Osteoblast (primary cell): ENCODE data around the gene CENPT. TPM values are rescaled to one million over a fixed set of nuclear protein-coding genes. Genes with fewer than 3 reads are reported as not detected.

Experiments
- DNase-seq: peaks from one replicate; pipeline ENCODE4 v3.0.0; 2011; ENCODE audit warnings: low spot score, mixed read lengths; ENCODE audit not compliant: insufficient read length; ENCODE audit errors: missing footprints
- H2AFZ ChIP-seq: 2 replicates; pipeline ENCODE4 v1.6.0; 2011; ENCODE audit warnings: mild to moderate bottlenecking, low read length
- H3K27ac ChIP-seq: 2 replicates; pipeline ENCODE4 v1.5.1; 2011; ENCODE audit warnings: mild to moderate bottlenecking, low read depth, low read length, moderate library complexity
- H3K27me3 ChIP-seq: 2 replicates; pipeline ENCODE4 v1.6.0; 2012; ENCODE audit warnings: mild to moderate bottlenecking, control low read depth, inconsistent platforms, low read length, moderate library complexity; ENCODE audit not compliant: insufficient read depth
- H3K36me3 ChIP-seq: 2 replicates; pipeline ENCODE4 v1.5.1; 2011; ENCODE audit warnings: mild to moderate bottlenecking, low read length, control low read depth, moderate library complexity; ENCODE audit not compliant: insufficient read depth
- H3K4me1 ChIP-seq: 2 replicates; pipeline ENCODE4 v1.5.1; 2011; ENCODE audit warnings: mild to moderate bottlenecking, low read length, control low read depth, moderate library complexity; ENCODE audit not compliant: insufficient read depth
- H3K4me2 ChIP-seq: 2 replicates; pipeline ENCODE4 v1.6.0; 2011; ENCODE audit warnings: mild to moderate bottlenecking, low read length; ENCODE audit not compliant: insufficient read depth
- H3K4me3 ChIP-seq: fragments of 200-600 bp; sonication (generic); 3 replicates; pipeline ENCODE4 v1.5.1; 2012; ENCODE audit warnings: mild to moderate bottlenecking, low read length, inconsistent platforms; ENCODE audit not compliant: insufficient read depth
- H3K79me2 ChIP-seq: 2 replicates; pipeline ENCODE4 v1.6.0; 2012; ENCODE audit warnings: mild to moderate bottlenecking, low read length, control low read depth, inconsistent platforms; ENCODE audit not compliant: insufficient read depth
- H3K9me3 ChIP-seq: 2 replicates; pipeline ENCODE4 v1.5.1; 2011; ENCODE audit warnings: low read depth, low read length, control low read depth
- H4K20me1 ChIP-seq: 2 replicates; pipeline ENCODE4 v1.6.0; 2012; ENCODE audit warnings: mild to moderate bottlenecking, low read length, control low read depth; ENCODE audit not compliant: insufficient read depth
- total RNA-seq: library from RNA; depleted of rRNA; stranded (reverse); fragments of >200 nt; gene quantifications from 2 replicates; pipeline ENCODE4 v1.2.3, GENCODE V29; 2012
- TF ChIP-seq, protein P1 (sequence below): IDR thresholded peaks from 2 replicates; pipeline ENCODE4 v1.5.1; 2011; ENCODE audit warnings: mild to moderate bottlenecking, low read depth, low read length, moderate library complexity; ENCODE audit errors: extremely low read depth

CENPT gene
- total RNA-seq, 1 donor = 24.2 TPM

DNA sequence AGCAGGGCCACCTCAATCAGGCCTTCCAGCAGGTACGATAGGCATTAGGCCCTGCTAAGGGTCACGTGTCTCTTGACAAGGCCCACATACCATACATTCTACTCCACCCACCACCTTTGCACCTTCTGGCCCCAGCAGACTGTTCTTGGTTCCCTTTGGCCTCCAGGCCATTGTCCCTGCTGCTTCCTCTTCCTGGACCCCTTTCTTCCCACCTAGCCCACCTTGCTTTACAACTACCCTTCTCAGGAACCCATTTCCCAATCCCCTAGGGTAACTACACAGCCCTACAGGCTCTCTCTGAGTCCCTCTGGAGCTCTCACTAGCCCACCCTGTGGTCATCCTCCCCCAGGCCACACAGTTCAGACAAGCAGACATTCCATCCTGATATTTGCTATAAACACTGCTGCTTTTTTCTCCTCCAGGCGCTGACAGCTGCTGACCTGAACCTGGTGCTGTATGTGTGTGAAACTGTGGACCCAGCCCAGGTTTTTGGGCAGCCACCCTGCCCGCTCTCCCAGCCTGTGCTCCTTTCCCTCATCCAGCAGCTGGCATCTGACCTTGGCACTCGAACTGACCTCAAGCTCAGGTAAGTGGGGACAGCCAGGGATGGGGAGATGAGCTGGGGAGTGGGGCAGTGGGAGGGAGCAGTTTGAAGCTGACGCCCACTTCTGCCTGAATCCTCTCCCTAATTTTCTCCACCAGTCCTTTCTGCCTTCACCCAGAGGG is 35.8 kb upstream of the CENPT start:
- Histone ChIP-seq H3K27ac (no peak overlapping the region), H3K4me3 (no peak overlapping the region), H3K79me2 (no peaks in the 10 kb centered on the region), H3K4me1 (peaks cover 8% of the 10 kb centered on the region), H3K9me3 (no peaks in the 10 kb centered on the region), H2AFZ (no peak overlapping the region), H3K4me2 (no peak overlapping the region), H3K27me3 (no peaks in the 10 kb centered on the region), H3K36me3 (peaks cover 59% of the 10 kb centered on the region), H4K20me1 (peaks cover 30% of the 10 kb centered on the region)
- peak; percentile 42 for DNase-seq
- TF ChIP-seq, protein P1, sequence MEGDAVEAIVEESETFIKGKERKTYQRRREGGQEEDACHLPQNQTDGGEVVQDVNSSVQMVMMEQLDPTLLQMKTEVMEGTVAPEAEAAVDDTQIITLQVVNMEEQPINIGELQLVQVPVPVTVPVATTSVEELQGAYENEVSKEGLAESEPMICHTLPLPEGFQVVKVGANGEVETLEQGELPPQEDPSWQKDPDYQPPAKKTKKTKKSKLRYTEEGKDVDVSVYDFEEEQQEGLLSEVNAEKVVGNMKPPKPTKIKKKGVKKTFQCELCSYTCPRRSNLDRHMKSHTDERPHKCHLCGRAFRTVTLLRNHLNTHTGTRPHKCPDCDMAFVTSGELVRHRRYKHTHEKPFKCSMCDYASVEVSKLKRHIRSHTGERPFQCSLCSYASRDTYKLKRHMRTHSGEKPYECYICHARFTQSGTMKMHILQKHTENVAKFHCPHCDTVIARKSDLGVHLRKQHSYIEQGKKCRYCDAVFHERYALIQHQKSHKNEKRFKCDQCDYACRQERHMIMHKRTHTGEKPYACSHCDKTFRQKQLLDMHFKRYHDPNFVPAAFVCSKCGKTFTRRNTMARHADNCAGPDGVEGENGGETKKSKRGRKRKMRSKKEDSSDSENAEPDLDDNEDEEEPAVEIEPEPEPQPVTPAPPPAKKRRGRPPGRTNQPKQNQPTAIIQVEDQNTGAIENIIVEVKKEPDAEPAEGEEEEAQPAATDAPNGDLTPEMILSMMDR = no peak

DNA sequence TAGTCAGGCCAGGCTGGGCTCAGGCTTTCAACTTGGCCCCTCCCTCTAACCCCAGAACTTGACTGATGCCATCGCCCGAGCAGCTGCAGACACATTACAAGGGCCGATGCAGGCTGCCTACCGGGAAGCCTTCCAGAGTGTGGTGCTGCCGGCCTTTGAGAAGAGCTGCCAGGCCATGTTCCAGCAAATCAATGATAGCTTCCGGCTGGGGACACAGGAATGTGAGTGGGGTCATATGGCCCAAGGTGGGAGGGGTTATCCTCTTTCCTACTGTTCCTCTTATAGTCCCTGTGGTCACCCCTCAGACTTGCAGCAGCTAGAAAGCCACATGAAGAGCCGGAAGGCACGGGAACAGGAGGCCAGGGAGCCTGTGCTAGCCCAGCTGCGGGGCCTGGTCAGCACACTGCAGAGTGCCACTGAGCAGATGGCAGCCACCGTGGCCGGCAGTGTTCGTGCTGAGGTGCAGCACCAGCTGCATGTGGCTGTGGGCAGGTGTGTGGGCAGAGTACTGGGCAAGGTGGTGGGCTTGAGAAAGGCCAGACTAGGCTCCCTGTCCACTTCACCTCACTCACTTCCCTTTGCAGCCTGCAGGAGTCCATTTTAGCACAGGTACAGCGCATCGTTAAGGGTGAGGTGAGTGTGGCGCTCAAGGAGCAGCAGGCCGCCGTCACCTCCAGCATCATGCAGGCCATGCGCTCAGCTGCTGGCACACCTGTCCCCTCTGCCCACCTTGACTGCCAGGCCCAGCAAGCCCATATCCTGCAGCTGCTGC is 35.1 kb upstream of the CENPT start:
- peaks cover 67% of the 10 kb centered on the region for H3K36me3 ChIP-seq
- no peak overlapping the region for H2AFZ ChIP-seq
- peaks cover 30% of the 10 kb centered on the region for H4K20me1 ChIP-seq
- no peak overlapping the region for H3K4me3 ChIP-seq
- no peaks in the 10 kb centered on the region for H3K27me3 ChIP-seq
- peaks cover 5% of the 10 kb centered on the region for H3K79me2 ChIP-seq
- no peak overlapping the region for H3K4me2 ChIP-seq
- H3K27ac ChIP-seq = no peak overlapping the region
- H3K4me1 ChIP-seq = peaks cover 8% of the 10 kb centered on the region
- peak; percentile 72 for DNase-seq
- no peaks in the 10 kb centered on the region for H3K9me3 ChIP-seq
- TF ChIP-seq, protein P1 = no peak

DNA sequence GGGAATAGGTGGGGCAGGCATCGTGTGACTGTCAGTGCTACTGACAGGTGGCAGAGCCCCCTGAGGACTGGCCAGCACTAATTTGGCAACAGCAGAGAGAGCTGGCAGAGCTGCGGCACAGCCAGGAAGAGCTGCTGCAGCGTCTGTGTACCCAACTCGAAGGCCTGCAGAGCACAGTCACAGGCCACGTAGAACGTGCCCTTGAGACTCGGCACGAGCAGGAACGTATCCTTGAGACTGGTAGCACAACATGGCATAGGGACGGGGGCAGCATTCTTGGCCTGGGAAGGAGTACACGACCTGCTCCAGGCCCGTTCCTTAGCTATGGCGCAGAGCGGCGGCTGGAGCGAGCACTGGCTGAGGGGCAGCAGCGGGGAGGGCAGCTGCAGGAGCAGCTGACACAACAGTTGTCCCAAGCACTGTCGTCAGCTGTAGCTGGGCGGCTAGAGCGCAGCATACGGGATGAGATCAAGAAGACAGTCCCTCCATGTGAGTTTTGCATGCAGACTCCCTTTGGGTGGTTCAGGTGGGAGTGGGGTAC is 34.2 kb upstream of the CENPT start:
- Histone ChIP-seq H3K27ac (no peak overlapping the region), H3K27me3 (no peaks in the 10 kb centered on the region), H3K79me2 (peaks cover 14% of the 10 kb centered on the region), H2AFZ (no peak overlapping the region), H3K4me2 (no peak overlapping the region), H3K9me3 (no peaks in the 10 kb centered on the region), H3K4me3 (no peak overlapping the region), H3K36me3 (peaks cover 72% of the 10 kb centered on the region), H4K20me1 (peaks cover 36% of the 10 kb centered on the region), H3K4me1 (peaks cover 8% of the 10 kb centered on the region)
- TF ChIP-seq, protein P1 = no peak
- peak; percentile 87 for DNase-seq

DNA sequence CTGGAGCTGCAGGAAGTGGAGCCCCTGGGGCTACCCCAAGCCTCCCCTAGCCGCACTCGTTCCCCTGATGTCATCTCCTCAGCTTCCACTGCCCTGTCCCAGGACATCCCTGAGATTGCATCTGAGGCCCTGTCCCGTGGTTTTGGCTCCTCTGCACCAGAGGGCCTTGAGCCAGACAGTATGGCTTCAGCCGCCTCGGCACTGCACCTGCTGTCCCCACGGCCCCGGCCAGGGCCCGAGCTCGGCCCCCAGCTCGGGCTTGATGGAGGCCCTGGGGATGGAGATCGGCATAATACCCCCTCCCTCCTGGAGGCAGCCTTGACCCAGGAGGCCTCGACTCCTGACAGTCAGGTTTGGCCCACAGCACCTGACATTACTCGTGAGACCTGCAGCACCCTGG is 33.1 kb upstream of the CENPT start:
- Histone ChIP-seq H3K36me3 (peaks cover 83% of the 10 kb centered on the region), H4K20me1 (peaks cover 47% of the 10 kb centered on the region), H3K9me3 (no peaks in the 10 kb centered on the region), H2AFZ (no peak overlapping the region), H3K4me2 (no peak overlapping the region), H3K27ac (no peak overlapping the region), H3K4me3 (no peak overlapping the region), H3K4me1 (peaks cover 8% of the 10 kb centered on the region), H3K79me2 (peaks cover 25% of the 10 kb centered on the region), H3K27me3 (no peaks in the 10 kb centered on the region)
- DNase-seq = peak; percentile 44
- TF ChIP-seq, protein P1 = no peak
